CD8-positive, alpha-beta memory T cell (primary cell): ENCODE measurements around the gene FCER1G. TPM values are rescaled to one million over a fixed set of nuclear protein-coding genes. Genes with fewer than 3 reads are reported as not detected.

Experiments
- CTCF ChIA-PET: fragments of 350-600 bp; sonication (Branson Sonifier 250); formaldehyde crosslinking; loops from one replicate; lab custom pipeline; 2021; ENCODE audit warnings: antibody characterized with exemption; lab: Charles Lee
- POLR2A ChIA-PET: fragments of 350-600 bp; sonication (Branson Sonifier 250); formaldehyde crosslinking; loops from one replicate; lab custom pipeline; 2021; ENCODE audit warnings: antibody characterized with exemption; lab: Charles Lee
- DNase-seq, 5 donors: peaks; one replicate each; pipeline versions ENCODE4 v3.0.0 to v3.0.0-alpha.2; 2020 to 2022; ENCODE audit warnings: mixed read lengths in 1 of 5
- H3K27ac ChIP-seq: one replicate; pipeline ENCODE4 v1.7.0; 2013; ENCODE audit warnings: low read depth, mild to moderate bottlenecking, low read length, moderate library complexity
- H3K27me3 ChIP-seq: 2 replicates; pipeline ENCODE4 v1.7.0; 2013; ENCODE audit warnings: low read length, mild to moderate bottlenecking; ENCODE audit not compliant: insufficient read depth, poor library complexity, severe bottlenecking
- H3K36me3 ChIP-seq: 2 replicates; pipeline ENCODE4 v1.7.0; 2013; ENCODE audit warnings: mild to moderate bottlenecking, low read length, moderate library complexity; ENCODE audit not compliant: insufficient read depth
- H3K4me1 ChIP-seq: 2 replicates; pipeline ENCODE4 v1.7.0; 2013; ENCODE audit warnings: mild to moderate bottlenecking, low read length, moderate library complexity; ENCODE audit not compliant: insufficient read depth
- H3K4me3 ChIP-seq: 2 replicates; pipeline ENCODE4 v1.7.0; 2013; ENCODE audit warnings: mild to moderate bottlenecking, low read length
- H3K9me3 ChIP-seq: 2 replicates; pipeline ENCODE4 v1.7.0; 2013; ENCODE audit warnings: mild to moderate bottlenecking, low read length
- H3K27ac Mint-ChIP-seq, 8 donors: one replicate each; pipeline ENCODE4 v1.8.0; 2020 to 2021; ENCODE audit warnings: mixed read lengths in 8 of 8, mild to moderate bottlenecking in 6 of 8, inconsistent platforms in 3 of 8, moderate library complexity in 3 of 8
- H3K27me3 Mint-ChIP-seq, 2 donors: one replicate each; pipeline ENCODE4 v1.8.0; 2020 to 2021; ENCODE audit warnings: mixed read lengths in 2 of 2, mild to moderate bottlenecking in 1 of 2, moderate library complexity in 1 of 2
- H3K36me3 Mint-ChIP-seq, 3 donors: one replicate each; pipeline ENCODE4 v1.8.0; 2020 to 2021; ENCODE audit warnings: mixed read lengths in 3 of 3, inconsistent platforms in 1 of 3, mild to moderate bottlenecking in 1 of 3
- H3K4me1 Mint-ChIP-seq, 3 donors: one replicate each; pipeline ENCODE4 v1.8.0; 2020 to 2021; ENCODE audit warnings: mixed read lengths in 3 of 3, inconsistent platforms in 1 of 3, mild to moderate bottlenecking in 1 of 3
- H3K4me3 Mint-ChIP-seq, 7 donors: one replicate each; pipeline ENCODE4 v1.8.0; 2020 to 2021; ENCODE audit warnings: mixed read lengths in 7 of 7, mild to moderate bottlenecking in 6 of 7, moderate library complexity in 4 of 7, inconsistent platforms in 2 of 7
- H3K9me3 Mint-ChIP-seq, 5 donors: one replicate each; pipeline ENCODE4 v1.8.0; 2020 to 2022; ENCODE audit warnings: mixed read lengths in 5 of 5, mild to moderate bottlenecking in 3 of 5, moderate library complexity in 2 of 5, inconsistent platforms in 1 of 5
- polyA plus RNA-seq: library from polyadenylated mRNA; unstranded; fragments of 300-500 nt; fragmentation: Illumina TruSeq; gene quantifications from one replicate; pipeline ENCODE4 v1.2.3, GENCODE V29; 2021
- total RNA-seq, 2 experiments: library from RNA; stranded (reverse); gene quantifications; one replicate each; pipeline ENCODE4 v1.2.3, GENCODE V29; 2021

Gene FCER1G
- total and polyA plus RNA-seq, 3 experiments from 2014 or later, result 4.1 to 19.0 (median 5.1) TPM

GRCh38 chr1:161209790-161210409 is 5.2 kb upstream of the FCER1G start:
- Mint-ChIP-seq H3K27me3 (no peaks in the 10 kb centered on the region), H3K4me3 (no peak overlapping the region), H3K4me1 (peaks cover 26 to 37% (median 32%) of the 10 kb centered on the region in 3 donors), H3K36me3 (peaks cover 24 to 90% (median 43%) of the 10 kb centered on the region in 3 donors), H3K9me3 (no peaks in the 10 kb centered on the region), H3K27ac (peak overlapping the region in 7 of 8 donors; percentile 34 to 89 (median 77))
- Histone ChIP-seq H3K4me1 (peaks cover 26% of the 10 kb centered on the region), H3K27ac (no peak overlapping the region), H3K9me3 (no peaks in the 10 kb centered on the region), H3K4me3 (no peak overlapping the region), H3K27me3 (no peaks in the 10 kb centered on the region), H3K36me3 (peaks cover 69% of the 10 kb centered on the region)
- DNase-seq, result peak; percentile 44 to 80 (median 57)
- POLR2A ChIA-PET, result no interaction called here
- CTCF ChIA-PET, result interaction anchor here (1.0 to 14.0 kb wide), 9 partner anchors 10 to 172 kb away, joined by 3 to 197 read pairs (median 5); partner anchors contain the start of genes APOA2 and TOMM40L

GRCh38 chr1:161214369-161214768 is 726 bp upstream of the FCER1G start:
- Mint-ChIP-seq H3K9me3 (no peaks in the 10 kb centered on the region), H3K27me3 (no peaks in the 10 kb centered on the region), H3K36me3 (peaks cover 19 to 57% (median 27%) of the 10 kb centered on the region in 3 donors), H3K4me1 (peaks cover 32 to 43% (median 37%) of the 10 kb centered on the region in 3 donors), H3K27ac (no peak overlapping the region), H3K4me3 (no peak overlapping the region)
- Histone ChIP-seq H3K4me3 (no peak overlapping the region), H3K9me3 (no peaks in the 10 kb centered on the region), H3K27me3 (no peaks in the 10 kb centered on the region), H3K36me3 (peaks cover 44% of the 10 kb centered on the region), H3K4me1 (peaks cover 36% of the 10 kb centered on the region), H3K27ac (no peak overlapping the region)
- DNase-seq, result no peak
- POLR2A ChIA-PET, result no interaction called here
- CTCF ChIA-PET, result interaction anchor here (5.1 kb wide), 1 partner anchor 12 kb away, joined by 31 read pairs; the partner anchor contains the start of gene TOMM40L

GRCh38 chr1:161216945-161217712 is 2.0 kb downstream of the FCER1G start:
- H3K9me3 Mint-ChIP-seq, result no peaks in the 10 kb centered on the region
- H3K9me3 ChIP-seq, result no peaks in the 10 kb centered on the region
- peaks cover 24 to 42% (median 31%) of the 10 kb centered on the region in 3 donors for H3K4me1 Mint-ChIP-seq
- ChIA-PET CTCF (interaction anchor here (2.3 to 5.1 kb wide), 3 partner anchors 9 to 157 kb away, joined by 5 to 31 read pairs (median 17); partner anchors contain the start of gene TOMM40L), POLR2A (no interaction called here)
- H3K27ac ChIP-seq, result no peak overlapping the region
- H3K36me3 ChIP-seq, result peaks cover 18% of the 10 kb centered on the region
- H3K4me3 Mint-ChIP-seq, result peak overlapping the region in 2 of 7 donors; percentile 35 to 66
- peaks cover 10 to 29% (median 16%) of the 10 kb centered on the region in 3 donors for H3K36me3 Mint-ChIP-seq
- no peak overlapping the region for H3K4me3 ChIP-seq
- no peaks in the 10 kb centered on the region for H3K27me3 ChIP-seq
- peaks cover 37% of the 10 kb centered on the region for H3K4me1 ChIP-seq
- H3K27ac Mint-ChIP-seq, result peak overlapping the region in 5 of 8 donors; percentile 7 to 82 (median 77)
- DNase-seq, result no peak
- peaks cover 0 to 3% of the 10 kb centered on the region in 2 donors for H3K27me3 Mint-ChIP-seq

DNA sequence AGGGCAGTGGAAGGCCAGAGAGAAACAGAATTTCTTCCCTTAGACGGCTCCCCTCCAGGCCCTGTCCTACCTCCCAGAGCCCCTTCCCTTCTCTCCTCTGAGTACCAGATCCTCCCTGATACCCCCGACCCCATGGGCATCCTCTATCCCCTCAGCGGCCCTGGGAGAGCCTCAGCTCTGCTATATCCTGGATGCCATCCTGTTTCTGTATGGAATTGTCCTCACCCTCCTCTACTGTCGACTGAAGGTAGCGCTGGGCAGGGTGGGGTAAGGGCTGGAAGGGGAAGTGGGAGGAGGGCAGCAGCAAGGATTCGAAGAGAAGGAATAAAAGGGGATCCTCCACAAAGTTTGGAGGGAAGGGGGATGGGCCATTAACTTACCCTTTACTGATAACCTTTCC is 2.7 kb downstream of the FCER1G start:
- no peaks in the 10 kb centered on the region for H3K27me3 ChIP-seq
- peak overlapping the region in 2 of 7 donors; percentile 17 to 23 for H3K4me3 Mint-ChIP-seq
- CTCF ChIA-PET, result interaction anchor here (2.3 to 5.1 kb wide), 3 partner anchors 9 to 164 kb away, joined by 5 to 31 read pairs (median 14); partner anchors contain the start of gene TOMM40L
- H3K9me3 Mint-ChIP-seq, result no peaks in the 10 kb centered on the region
- H3K4me3 ChIP-seq, result no peak overlapping the region
- no peak for DNase-seq
- peaks cover 37% of the 10 kb centered on the region for H3K4me1 ChIP-seq
- POLR2A ChIA-PET, result no interaction called here
- peaks cover 15% of the 10 kb centered on the region for H3K36me3 ChIP-seq
- peaks cover 24 to 42% (median 31%) of the 10 kb centered on the region in 3 donors for H3K4me1 Mint-ChIP-seq
- H3K27ac ChIP-seq, result no peak overlapping the region
- peaks cover 0 to 3% of the 10 kb centered on the region in 2 donors for H3K27me3 Mint-ChIP-seq
- H3K27ac Mint-ChIP-seq, result peak overlapping the region in 2 of 8 donors; percentile 78 to 80
- H3K36me3 Mint-ChIP-seq, result peaks cover 10 to 23% (median 14%) of the 10 kb centered on the region in 3 donors
- H3K9me3 ChIP-seq, result no peaks in the 10 kb centered on the region

- peak in 1 of 5 donors; percentile 37 for DNase-seq
- H3K4me1 Mint-ChIP-seq, result peaks cover 24 to 42% (median 31%) of the 10 kb centered on the region in 3 donors
- ChIA-PET POLR2A (no interaction called here), CTCF (interaction anchor here (1.6 to 5.1 kb wide), 5 partner anchors 8 to 164 kb away, joined by 5 to 31 read pairs (median 11); partner anchors contain the start of genes PPOX and TOMM40L)
- H3K27me3 ChIP-seq, result no peaks in the 10 kb centered on the region
- H3K27ac Mint-ChIP-seq, result peak overlapping the region; percentile 4 to 80 (median 64)
- no peak overlapping the region for H3K4me3 ChIP-seq
- H3K36me3 Mint-ChIP-seq, result peaks cover 5 to 17% (median 9%) of the 10 kb centered on the region in 3 donors
- H3K4me1 ChIP-seq, result peaks cover 37% of the 10 kb centered on the region
- peaks cover 0 to 3% of the 10 kb centered on the region in 2 donors for H3K27me3 Mint-ChIP-seq
- H3K9me3 Mint-ChIP-seq, result no peaks in the 10 kb centered on the region
- H3K9me3 ChIP-seq, result no peaks in the 10 kb centered on the region
- H3K27ac ChIP-seq, result no peak overlapping the region
- H3K36me3 ChIP-seq, result peaks cover 9% of the 10 kb centered on the region
- peak overlapping the region in 3 of 7 donors; percentile 17 to 72 (median 43) for H3K4me3 Mint-ChIP-seq
These were observed 3.4 kb downstream of the FCER1G start for GRCh38 chr1:161218301-161219077.

- ChIA-PET POLR2A (interaction anchor here (0.6 to 1.1 kb wide), 2 partner anchors 13 to 17 kb away, joined by 3 read pairs; partner anchors contain the start of gene NDUFS2), CTCF (interaction anchor here (0.6 to 5.1 kb wide), 7 partner anchors 7 to 163 kb away, joined by 4 to 31 read pairs (median 9); partner anchors contain the start of genes PPOX and TOMM40L)
- H3K4me3 Mint-ChIP-seq, result no peak overlapping the region
- Histone ChIP-seq H3K27me3 (no peaks in the 10 kb centered on the region), H3K36me3 (peaks cover 1% of the 10 kb centered on the region), H3K9me3 (no peaks in the 10 kb centered on the region), H3K27ac (no peak overlapping the region), H3K4me1 (peaks cover 37% of the 10 kb centered on the region), H3K4me3 (no peak overlapping the region)
- peak overlapping the region in 4 of 8 donors; percentile 27 to 68 (median 54) for H3K27ac Mint-ChIP-seq
- peaks cover 0 to 3% of the 10 kb centered on the region in 2 donors for H3K27me3 Mint-ChIP-seq
- H3K9me3 Mint-ChIP-seq, result no peaks in the 10 kb centered on the region
- peaks cover 0 to 9% (median 2%) of the 10 kb centered on the region in 3 donors for H3K36me3 Mint-ChIP-seq
- no peak for DNase-seq
- H3K4me1 Mint-ChIP-seq, result peaks cover 24 to 42% (median 31%) of the 10 kb centered on the region in 3 donors
These were observed 4.2 kb downstream of the FCER1G start for GRCh38 chr1:161219078-161219892.
